Urothelium cell line (cell line): ENCODE results near the gene AGTR2.
"Not testable (repeated sequence)": the region's sequence is repeated elsewhere in the genome, so short reads cannot be mapped to it uniquely, and the experiment has no call there.

ENCODE experiments used
- DNase-seq: peaks from one replicate; pipeline ENCODE4 v3.0.0; 2011; ENCODE audit warnings: low spot score, mixed read lengths
- FAIRE-seq: peaks from 2 replicates; lab custom pipeline; 2011; peaks lifted over from hg19 to GRCh38; lab: Jason Lieb, UNC

AGTR2 gene, protein sequence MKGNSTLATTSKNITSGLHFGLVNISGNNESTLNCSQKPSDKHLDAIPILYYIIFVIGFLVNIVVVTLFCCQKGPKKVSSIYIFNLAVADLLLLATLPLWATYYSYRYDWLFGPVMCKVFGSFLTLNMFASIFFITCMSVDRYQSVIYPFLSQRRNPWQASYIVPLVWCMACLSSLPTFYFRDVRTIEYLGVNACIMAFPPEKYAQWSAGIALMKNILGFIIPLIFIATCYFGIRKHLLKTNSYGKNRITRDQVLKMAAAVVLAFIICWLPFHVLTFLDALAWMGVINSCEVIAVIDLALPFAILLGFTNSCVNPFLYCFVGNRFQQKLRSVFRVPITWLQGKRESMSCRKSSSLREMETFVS

DNA sequence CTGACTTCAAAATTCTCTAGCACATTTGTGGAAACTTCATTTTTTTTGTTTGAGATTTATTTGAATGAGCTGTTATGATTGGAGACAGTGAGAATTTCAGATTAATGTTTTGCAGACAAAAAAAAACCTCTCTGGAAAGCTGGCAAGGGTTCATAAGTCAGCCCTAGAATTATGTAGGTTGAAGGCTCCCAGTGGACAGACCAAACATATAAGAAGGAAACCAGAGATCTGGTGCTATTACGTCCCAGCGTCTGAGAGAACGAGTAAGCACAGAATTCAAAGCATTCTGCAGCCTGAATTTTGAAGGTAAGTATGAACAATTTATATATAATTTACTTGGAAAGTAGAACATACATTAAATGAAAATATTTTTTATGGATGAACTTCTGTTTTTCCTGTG is at the start of gene AGTR2:
TSS of gene AGTR2 (plus strand) at position 234 of the 400 bp plus-strand sequence. CDS start 1,537 bp downstream, outside the sequence.
- FAIRE-seq: no peak
- no peak for DNase-seq

DNA sequence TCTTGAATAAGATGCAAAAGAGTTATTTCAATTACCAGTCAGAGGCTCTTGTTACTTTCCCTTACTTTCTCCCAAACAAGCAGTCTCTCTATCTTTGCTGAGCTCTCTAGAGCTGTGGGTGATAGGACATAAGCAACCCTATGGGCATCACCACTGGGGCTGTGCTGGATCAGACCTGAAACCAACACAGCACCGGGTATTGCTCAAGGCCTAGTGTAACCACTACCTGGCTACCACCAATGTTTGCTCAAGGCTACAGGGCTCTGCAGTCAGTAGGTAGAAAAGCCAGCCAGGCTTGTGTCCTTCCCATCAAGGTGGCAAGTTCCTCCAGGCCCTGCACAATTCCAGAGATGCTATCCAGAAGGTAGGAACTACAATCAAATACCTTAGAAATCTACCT is 35.3 kb upstream of the AGTR2 start:
- FAIRE-seq (no peak), DNase-seq (no peak)

DNA sequence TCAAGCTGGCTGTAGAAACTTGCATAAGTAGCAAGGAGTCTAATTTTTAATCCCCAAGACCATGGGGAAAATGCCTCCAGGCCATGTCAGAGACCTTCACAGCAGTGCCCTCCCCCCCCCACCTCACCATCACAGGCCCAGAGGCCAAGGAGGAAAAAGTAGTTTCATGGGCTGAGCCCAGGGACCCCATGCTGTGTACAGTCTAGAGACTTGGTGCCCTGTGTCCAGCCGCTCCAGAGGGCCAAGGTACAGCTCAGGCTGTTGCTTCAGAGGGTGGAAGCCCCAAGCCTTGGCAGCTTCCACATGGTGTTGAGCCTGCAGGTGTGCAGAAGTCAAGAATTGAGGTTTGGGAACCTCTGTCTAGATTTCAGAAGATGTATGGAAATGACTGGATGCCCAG is 29.3 kb upstream of the AGTR2 start:
- DNase-seq, FAIRE-seq: not testable (repeated sequence)

DNA sequence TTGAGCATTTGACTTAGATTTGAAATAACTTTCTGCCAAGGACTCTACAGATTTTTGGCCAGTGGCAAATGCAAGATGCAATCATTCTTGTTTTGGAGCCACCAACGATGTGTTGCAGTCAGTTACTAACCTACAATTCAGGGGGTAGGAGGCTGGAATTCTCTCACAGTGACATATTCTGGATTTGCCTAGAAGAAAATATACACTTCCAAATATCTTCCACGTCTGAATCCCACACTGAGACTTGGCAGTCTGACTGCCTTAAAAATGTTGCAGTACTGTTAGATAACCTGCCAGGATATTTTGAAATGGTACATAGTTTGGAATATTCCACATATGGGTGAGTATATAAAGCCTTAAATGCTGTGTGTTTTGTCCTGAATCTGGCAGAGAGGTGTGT is 27.6 kb upstream of the AGTR2 start:
- FAIRE-seq (no peak), DNase-seq (no peak)

- FAIRE-seq (no peak), DNase-seq (no peak)
Measured at GRCh38 chrX:116172976-116173375, 2.4 kb downstream of the AGTR2 start.

DNA sequence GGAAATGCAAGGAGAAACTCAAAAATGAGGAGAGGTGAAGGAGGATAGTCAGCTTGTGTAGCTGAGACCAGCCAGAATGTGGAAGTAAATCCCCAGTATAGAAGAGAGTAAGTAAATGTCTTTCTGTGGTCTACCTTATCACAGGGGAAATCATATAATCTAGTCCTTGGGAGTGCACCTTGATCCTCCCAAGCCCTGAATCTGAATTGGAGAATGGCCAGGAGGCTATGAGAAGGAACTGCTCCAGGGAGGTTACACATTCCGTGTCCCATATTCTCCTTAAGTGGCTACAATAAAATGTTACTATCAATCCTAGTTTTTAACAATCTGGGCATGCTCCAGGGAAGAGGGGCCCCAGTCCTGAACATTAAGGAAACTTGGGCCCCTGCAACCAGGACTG is 10.8 kb downstream of the AGTR2 start:
- DNase-seq: no peak
- no peak for FAIRE-seq

- FAIRE-seq: no peak
- DNase-seq: no peak
Measured at GRCh38 chrX:116185163-116185562, 14.6 kb downstream of the AGTR2 start.

- no peak for FAIRE-seq
- DNase-seq: no peak
Measured at GRCh38 chrX:116194649-116195048, 24.1 kb downstream of the AGTR2 start.

- FAIRE-seq (no peak), DNase-seq (no peak)
Measured at GRCh38 chrX:116198235-116198634, 27.7 kb downstream of the AGTR2 start.

DNA sequence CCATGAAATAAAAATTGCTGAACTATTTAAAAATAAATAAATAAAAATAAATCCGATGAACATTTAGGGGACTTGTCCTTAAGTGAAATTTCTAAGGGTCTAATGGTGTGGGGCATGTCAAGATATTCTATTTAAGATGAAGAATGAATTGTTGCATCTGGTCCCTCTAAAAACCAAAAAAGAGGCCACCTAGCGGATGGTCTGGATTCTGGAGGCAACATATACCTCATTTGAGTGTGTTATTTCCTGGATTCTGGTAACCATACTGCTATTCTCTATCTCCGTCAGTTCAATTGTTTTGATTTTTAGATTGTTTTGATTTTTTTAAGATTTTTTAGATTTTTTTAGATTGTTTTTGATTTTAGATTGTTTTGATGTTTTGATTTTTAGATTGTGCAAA is 28.3 kb downstream of the AGTR2 start:
- FAIRE-seq: no peak
- no peak for DNase-seq

DNA sequence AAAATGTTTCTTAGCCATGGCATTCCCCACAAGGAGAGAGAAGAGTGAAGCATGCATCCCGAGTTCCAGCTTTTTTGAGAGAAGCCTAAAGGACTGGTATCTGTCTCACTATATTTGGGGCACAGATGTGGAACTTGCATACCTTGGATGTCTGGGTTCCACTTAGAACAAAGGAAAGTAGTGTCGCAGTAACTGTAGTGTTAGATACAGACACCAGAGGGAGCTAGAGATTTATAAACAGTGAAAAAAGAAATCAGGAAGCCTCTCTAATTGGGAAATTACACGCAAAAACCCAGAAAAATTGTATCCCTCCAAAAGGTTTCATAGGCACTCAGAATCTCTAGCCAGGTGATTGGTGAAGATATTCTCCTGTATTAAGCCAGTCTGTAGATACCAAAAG is 34.4 kb downstream of the AGTR2 start:
- no peak for FAIRE-seq
- peak; percentile 0 for DNase-seq

- FAIRE-seq (no peak), DNase-seq (no peak)
Measured at GRCh38 chrX:116213262-116213661, 42.7 kb downstream of the AGTR2 start.

DNA sequence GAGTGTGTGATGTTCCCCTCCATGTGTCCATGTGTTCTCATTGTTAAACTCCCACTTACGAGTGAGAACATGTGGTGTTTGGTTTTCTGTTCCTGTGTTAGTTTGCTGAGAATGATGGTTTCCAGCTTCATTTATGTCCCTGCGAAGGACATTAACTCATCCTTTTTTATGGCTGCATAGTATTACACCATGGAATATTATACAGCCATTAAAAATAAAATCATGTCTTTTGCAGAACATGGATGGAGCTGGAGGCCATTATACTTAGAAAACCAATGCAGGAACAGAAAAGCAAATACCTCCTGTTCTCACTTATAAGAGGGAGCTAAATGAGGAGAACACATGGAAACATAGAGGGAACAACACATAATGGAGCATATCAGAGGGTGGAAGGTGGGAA is 46.5 kb downstream of the AGTR2 start:
- not testable (repeated sequence) for FAIRE-seq

More for the DNA sequence above, 46.5 kb downstream of the AGTR2 start:
- not testable (repeated sequence) for DNase-seq
